GM21528 (cell line): ENCODE data around the gene PKIB.
"Not testable (repeated sequence)": the region's sequence is repeated elsewhere in the genome, so short reads cannot be mapped to it uniquely, and the experiment has no call there.

Experiments used
- ATAC-seq: cut with Tn5 transposase; IDR thresholded peaks from one replicate; pipeline ENCODE4 v1.9.1; 2021; ENCODE audit warnings: mild to moderate bottlenecking, moderate library complexity; ENCODE audit not compliant: unreplicated experiment, low FRiP score

Gene PKIB, protein sequence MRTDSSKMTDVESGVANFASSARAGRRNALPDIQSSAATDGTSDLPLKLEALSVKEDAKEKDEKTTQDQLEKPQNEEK

DNA sequence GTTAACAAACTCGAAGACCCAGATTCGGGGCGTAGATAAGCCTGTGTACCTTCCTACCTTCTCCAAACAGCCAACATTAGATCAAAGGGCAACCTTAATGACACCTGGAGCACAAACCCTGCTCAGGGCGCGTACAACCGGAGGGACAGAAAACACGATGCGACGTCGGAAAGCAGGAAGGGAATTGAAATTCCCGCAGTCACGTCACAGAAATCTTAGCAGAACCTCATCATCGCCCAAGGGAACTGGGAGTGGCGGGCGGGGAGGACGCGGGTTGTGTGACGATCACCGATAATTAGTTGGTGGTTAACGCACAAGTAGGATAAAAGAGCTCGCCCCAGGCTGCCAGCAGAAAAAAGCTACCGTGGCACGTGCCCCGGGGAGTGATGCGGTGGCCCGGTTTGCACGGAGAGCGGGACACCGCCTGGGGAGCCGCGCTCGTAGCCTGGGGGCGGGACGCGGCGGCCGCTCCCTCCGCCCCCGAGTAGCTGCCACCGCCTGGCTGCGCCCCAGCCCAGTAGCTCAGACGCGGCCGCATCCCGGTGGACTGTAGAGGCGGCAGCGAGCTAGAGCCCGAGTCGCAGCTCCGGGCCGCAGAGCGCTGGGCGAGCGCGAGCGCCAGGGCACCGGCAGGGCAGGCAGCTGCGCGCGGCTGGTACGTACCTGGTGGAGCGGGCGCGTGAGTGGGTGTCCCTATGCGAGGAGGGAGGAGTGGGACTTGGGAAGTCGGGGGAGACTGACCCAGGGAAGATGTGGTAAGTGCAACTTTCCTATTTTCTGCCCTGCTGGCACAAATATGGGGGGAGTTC, at the start of gene PKIB:
PKIB (plus strand) TSS at position 525 of the 809 bp plus-strand sequence. CDS start 107,390 bp downstream, outside the sequence.
- ATAC-seq, result peak; percentile 94

DNA sequence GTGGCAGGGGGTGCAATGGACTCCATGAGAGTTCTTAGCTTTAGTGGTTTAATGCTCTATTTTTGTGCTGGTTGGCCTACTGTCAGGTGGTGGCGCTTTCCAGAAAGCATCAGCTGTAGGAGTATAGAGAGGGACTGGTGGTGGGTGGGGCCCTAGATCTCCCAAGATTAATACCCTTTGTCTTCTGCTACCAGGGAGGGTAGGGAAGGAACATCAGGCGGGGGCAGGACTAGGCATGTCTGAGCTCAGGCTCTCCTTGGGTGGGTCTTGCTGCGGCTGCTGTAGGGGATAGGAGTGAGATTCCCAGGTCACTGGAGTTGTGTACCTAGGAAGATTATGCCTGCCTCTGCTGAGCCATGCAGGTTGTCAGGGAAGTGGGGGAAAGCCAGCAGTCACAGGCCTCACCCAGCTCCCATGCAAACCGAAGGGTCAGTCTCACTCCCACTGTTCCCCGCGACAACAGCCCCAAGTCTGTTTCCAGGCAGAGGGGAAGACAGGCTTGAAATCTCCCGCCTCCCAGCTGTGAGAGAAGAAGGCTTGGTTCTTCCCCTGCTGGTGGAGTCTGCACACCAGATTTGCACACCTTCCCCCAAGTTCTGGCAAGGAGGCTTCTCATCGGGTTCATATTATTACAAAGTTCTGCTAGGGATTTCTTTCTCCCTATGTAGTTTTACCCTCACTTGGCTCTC, 46.7 kb upstream of the PKIB start:
- no peak for ATAC-seq

DNA sequence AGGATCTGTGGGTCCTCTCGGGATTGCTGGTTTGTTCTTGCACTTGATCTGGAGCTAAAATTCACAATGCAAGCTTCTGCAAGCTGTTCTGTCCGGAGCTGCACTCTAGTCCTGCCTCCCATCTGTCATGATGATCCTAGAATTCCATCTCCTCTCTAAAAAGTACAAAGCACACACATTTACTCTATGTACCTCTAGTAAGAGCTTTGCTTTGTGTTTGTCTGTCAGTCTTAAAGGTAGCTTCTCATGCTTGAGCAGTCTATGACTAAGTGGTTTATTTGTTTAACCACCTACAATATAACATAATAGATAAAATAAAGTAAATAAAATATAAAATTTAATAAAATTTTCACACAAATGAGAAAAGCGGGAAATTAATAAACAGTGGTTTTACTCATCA, 46.0 kb upstream of the PKIB start:
- ATAC-seq, result no peak

DNA sequence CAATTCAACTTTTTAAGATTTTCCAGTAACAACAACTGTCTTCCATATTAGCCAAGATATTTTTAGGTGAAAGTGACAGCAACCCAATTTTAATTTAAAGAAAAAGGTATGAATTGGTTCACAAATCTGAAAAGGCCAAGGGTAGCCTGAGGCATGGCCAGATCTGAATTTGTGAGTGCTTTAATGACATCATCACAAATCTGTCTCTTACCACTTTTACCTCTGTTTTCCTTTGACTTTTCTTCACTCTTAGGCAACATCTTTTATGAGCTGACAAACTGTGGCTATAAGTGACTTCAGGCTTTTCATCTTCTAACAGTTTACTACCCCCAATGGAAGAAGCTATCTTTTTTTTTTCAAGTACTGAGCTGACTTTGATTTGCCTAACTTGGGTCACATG, 44.5 kb upstream of the PKIB start:
- ATAC-seq, result no peak

DNA sequence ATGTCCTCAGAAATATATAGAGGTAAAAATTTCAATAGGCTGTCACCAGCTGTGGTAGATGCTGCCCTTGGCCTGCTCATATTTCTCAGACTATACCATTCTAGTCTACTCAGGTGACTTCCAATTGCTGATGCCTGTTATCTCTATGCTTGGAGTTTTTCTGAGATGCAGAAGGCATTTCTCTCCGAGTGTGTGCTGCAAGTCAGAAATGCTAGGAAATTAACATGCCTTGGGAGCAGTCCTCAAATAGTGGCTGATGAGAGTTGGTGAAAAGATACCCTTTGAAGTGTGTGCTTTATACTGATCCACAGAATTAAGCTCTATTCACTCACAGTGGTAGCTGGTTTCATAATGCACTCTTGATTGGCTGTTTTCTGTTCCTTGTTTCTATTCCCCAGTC, 43.2 kb upstream of the PKIB start:
- ATAC-seq, result no peak

DNA sequence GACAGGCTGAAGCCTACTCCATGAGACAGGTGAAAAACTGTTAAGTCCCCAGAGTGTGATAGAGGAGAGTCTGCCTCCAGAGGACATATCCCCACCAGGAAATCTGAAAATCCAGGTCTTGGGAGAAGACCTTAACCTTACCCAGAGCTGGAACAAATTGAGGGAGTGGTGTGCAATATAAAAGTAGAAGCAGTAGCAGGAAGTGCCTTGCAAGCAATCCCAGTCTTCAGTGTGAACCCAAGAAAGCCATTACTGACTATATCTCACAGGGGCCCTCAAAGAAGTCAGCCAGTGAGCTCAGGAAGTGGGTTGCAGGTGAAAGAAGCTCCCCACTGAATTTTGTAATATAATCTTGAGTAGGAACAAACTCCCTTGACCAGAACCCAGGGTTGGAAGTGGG, 41.9 kb upstream of the PKIB start:
- ATAC-seq, result no peak

DNA sequence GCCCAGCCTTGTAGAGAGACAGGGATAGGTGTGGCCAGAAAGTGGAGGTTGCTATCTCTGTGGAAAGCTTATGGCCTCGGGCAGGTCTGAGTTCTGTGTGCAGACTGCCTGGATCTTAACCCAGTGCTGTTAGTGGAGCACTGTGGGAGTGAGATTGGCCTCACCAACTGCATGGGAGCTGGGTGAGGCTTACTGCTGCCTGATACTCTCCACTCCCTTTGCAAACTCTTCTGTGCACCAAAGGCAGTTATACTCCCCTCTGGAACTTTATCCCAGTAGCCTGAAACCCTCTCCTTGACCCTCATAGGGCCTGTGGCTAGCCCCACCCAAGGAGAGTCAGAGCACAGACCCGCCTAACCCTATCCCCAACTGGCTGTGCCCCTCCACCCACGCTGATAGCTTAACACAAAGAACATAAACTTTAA, 41.4 kb upstream of the PKIB start:
- ATAC-seq, result no peak

DNA sequence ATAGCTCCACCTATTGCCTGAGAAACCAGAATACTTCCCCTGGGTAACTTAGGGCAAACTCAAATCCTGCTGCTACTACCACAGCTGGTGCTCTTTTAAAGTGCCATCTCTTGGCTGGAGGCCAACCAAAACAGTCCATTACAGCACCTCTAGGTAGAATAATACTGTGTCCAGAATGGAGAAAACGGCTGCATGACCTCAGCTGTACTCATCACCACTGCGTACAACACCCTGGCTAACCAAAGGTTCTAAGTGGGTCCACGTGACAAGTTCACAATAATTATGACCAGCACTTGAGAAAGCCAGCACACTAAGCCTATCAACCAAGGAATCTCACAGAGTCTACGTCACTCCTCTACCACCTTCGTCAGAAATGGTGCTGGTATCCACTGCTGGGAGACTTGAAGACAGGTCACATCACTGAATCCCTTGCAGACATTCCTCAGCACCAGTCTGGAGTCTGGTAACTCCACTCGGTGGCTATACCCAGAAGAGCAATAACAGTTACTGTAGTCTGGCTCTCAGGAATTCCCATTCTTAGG, 40.9 kb upstream of the PKIB start:
- no peak for ATAC-seq

DNA sequence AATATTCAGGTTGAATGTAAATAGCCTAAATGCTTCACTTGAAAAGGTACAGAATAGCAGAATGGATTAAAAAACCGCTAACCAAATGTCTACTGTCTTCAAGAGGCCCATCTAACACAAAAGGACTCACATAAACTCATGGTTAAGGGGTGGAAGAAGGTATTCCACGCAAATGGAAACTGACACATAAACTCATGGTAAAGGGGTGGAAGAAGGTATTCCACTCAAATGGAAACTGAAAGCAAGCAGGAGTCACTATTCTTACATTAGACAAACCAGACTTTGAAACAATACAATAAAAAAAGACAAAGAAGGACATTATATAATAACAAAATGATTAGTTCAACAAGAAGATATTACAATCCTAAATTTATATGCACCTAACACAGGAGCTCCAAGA, 38.3 kb upstream of the PKIB start:
- ATAC-seq, result no peak

DNA sequence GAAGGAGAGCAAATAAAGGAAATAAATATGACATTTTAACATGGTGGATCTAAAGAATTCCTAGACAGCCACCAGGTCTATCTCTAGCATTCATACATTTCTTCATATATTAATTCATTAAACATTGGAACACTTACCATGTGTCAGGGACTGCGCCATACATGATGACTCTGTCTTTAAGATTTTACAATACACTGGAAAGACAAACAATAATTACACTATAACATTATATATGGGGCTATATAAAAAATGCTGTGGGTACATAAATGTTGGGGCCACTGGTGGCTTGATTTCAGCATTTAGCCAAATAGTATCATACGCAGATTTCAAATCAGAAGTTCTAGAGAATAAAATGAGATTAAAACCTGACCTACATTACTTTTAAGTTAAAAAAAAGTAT, 33.3 kb upstream of the PKIB start:
- no peak for ATAC-seq

DNA sequence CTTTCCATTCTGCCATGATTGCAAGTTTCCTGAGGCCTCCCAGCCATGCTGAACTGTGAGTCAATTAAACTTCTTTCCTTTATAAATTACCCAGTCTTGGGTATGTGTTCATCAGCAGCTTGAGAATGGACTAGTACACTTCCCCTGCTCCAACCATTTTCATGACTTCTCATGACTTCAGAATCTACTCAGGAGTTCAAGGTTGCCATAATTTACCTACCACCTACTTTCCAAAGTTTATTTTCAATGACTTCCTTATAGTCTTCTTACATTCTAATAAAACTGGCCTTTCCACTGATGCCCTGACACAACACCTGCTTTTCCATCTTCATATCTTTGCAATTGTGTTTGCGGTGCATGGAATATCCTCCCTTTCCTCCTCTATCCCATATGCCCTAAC, 31.2 kb upstream of the PKIB start:
- no peak for ATAC-seq

DNA sequence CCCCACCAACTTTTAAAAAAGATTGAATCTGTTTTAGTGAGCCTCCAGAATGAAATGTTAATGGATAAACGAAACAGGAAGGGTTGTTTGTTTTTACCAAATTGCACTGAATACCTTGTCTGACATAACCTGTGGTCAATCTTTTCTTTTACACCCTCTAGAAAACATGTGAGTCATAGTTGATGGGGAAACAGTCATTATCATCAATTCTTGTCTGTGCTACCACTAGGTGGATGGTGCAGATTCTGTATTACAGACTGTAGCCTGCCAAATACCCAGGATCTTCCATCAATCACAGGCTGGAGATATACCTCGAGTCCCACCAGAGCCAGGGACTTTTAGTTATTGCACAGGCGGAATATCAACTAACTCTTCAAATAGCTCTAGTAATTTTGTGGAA, 29.5 kb upstream of the PKIB start:
- no peak for ATAC-seq

DNA sequence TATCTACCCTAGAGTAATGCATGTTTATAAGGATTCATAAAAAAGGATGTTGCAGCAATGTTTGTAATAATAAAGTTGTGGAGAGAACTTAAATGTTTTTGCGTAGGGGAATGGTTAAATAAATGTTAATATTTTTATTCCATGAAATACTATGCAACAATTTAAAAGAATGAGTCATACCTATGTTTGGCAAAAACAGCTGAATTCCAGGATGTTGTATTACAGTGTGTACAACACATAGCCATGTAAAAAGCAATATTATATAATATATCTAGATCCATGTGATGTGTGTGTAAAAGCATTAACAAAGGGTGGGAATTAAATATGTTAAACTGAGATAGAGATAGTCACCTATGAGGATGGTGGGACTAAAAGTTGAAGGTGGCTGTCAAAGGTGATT, 21.1 kb upstream of the PKIB start:
- ATAC-seq, result no peak

DNA sequence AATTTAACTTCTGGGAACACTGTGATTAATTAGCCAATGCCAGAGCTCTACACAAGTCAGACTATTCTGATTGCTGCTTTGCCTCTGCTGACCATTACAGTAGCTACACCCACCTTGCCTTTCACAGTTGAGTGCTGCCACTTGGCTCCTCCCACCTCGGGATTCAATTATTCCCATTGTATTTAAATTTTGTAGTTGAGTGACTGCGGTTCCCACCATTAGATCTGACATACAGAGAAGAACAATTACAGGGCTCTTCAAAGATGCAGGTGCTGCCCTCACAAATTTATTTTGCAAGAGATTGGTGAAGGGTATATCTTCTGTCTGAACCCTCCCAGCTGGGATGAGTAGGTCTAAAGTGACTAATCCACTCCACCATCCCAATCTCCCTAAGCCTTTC, 11.9 kb upstream of the PKIB start:
- ATAC-seq, result not testable (repeated sequence)

DNA sequence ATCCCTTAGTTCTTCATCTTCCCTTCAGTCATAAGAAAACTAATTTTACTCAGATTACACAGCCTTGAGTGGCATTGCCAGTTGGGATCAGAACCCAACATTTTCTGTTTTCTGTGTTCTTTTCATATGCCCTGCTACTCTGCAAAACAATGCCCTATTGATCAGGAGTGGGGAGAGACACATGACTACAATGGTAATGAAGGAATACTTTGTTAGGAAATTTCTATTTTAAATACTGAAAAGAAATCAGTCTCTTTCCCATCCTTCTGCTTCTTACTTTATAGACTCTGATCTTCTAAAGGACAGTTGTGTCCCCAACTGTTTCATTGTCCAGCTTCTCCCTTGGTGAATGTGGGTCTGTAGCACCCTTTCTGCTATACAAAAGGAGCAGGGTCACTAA, 5.5 kb upstream of the PKIB start:
- no peak for ATAC-seq

DNA sequence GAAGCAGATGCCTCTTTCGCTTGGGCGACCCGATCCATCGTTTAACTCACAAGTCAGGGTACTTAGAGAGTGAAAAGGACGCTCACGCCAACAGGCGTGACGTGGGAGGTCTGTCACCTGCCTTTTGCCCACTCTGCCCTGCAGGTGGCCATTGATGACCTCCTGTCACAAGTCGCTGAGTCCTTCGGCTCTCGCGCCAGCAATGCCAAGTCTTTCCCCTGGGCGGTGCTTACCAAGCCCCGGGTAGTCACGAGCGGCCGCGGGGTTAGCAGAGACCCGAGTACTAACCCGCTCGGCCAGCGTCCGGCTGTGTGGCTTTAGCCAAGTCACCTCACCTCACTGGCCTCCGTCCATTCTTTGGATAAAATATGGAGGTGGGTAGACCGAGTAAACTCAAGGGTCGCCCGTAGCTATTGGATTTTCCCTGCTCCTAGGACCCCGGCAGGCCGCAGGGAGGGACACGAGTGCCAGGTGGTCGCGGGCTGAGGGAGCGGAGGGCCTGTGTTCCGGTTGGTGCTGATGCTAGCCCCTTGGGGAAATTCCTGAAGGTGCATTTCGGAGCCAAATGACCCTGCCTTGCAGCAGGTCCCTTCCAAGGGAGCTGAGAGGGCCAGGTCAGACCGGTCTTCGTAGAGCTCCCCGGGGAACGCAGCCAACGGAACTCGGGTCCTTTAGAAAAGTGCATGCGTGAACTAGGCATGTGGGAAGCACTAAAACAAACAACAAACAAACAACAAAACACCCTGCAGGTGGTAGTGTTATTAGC, 668 bp downstream of the PKIB start:
- peak; percentile 44 for ATAC-seq

DNA sequence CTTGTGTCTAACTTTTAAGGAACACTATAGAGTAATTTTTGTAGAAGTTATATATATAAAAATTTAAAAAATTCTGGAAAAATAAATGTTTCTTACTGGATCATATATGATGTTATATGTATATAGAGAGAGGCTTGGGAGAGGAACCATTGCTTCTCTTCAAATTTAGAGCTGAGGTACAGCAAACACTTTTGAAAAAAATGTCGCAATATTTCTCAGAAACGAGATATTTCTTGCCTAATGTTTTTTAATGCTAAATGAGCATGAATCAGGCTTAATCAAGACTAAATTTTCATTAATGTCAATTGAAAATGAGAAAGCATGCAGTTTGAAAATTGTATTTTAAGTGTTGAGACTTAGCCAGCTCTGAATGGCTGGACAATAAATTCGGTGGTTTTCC, 2.6 kb downstream of the PKIB start:
- no peak for ATAC-seq

DNA sequence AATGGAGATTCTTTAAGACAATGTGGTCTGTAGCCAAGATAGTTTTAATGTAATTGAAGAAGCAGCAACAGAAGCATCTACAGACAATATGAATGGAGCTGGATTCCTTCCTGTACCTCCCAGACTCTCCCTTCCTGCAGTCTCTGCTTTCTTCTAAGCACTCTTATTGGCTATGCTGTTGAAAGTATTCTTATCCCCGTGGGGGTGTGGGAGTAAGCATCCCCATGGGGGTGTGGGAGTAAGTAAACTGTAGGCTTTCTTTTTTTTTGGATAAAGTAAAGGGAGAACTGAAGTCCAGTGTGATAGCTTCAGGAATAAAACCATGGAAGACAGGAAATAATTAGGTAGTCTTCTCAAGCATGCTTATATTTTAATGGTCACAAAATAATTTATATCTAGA, 4.1 kb downstream of the PKIB start:
- ATAC-seq, result no peak

DNA sequence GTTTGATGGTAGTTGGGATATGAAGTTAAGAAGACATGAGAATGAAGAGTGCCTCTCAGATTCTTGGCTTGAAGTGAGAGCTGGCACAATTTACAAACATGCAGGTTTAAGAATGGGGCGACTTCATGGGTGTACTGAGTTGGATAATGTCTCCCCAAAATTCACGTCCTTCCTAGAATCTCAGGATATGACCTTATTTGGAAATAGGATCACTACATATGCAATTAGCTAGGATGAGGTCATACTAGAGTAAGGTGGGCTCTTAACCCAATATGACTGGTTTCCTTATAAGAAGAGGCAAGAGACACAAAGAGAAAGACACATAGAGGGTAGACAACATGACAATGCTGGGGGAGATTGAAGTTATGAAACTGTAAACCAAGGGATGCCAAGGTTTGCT, 5.2 kb downstream of the PKIB start:
- ATAC-seq, result no peak

DNA sequence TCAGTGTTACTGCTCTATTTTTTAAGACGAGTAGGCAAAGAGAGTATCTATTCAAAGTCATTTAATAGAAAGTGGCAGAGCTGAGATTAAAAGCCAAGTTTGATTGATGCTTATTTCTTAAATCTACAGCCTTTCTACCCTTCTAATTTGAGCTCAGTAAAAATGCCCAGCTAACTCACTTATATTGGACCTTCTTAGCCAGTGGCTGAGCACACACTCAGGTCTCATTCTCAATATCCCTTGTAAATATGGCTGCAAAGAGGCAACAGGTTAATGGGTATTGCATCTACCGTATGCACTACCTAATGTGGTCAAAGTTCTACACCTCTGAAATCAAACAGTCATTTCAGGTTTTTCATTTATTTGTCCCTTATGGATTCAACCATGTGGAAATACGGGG, 6.7 kb downstream of the PKIB start:
- ATAC-seq, result no peak

DNA sequence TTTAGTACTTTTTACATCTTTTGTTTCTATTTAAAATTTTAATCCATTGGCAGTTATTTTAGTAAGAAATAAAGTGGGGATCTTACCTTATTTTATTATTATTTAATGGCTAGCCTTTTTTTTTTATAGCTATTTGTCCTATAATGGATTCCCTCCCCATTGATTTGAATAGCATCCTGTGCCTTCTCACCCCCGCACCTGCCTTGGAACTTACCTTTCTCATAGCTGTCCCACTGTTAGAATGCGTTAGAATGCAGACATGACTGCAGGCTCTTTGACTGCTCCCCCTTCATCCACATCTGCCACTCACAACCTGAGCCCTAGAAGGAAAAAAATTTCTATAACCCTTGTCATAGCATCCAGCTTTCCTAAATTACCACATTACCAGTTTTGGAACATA, 9.1 kb downstream of the PKIB start:
- no peak for ATAC-seq
